GM21825 (cell line): Measurements from ENCODE around the gene PRDM1.

Experiments
- ATAC-seq: cut with Tn5 transposase; IDR thresholded peaks from one replicate; pipeline ENCODE4 v1.9.1; 2021; ENCODE audit warnings: mild to moderate bottlenecking, moderate library complexity; ENCODE audit not compliant: unreplicated experiment

Gene PRDM1

DNA sequence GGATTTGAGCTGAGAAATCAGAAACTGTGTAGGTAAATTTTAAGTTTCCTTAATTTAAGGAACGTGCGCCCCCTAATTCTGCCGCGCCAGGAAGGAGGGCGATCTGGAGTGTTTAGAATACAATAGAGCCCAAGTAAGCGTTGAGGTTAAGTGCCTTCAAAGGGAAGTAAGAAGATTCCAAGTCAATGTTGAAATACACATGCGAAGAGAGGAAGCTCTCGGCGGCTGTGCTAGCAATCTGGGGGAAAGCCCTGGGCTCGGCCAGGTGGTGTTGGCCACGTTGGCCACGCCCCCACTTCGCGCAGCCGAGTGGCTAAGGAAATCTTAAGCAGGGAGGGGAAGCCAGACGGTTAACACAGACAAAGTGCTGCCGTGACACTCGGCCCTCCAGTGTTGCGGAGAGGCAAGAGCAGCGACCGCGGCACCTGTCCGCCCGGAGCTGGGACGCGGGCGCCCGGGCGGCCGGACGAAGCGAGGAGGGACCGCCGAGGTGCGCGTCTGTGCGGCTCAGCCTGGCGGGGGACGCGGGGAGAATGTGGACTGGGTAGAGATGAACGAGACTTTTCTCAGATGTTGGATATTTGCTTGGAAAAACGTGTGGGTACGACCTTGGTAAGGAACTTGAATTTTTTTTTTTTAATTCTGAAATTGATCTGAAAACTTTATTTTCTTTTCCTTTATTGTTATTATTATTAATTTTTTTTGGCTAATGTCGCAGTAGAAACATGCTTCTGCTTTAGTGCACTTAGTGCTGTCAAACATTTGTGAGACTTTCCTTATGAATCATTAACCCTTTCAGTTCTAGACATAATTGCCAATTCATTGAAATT lies at the start of gene PRDM1:
TSS of gene PRDM1 (plus strand) at position 353 of the 830 bp plus-strand sequence. CDS start at position 571, 218 bp downstream.
- ATAC-seq, result peak; percentile 75

DNA sequence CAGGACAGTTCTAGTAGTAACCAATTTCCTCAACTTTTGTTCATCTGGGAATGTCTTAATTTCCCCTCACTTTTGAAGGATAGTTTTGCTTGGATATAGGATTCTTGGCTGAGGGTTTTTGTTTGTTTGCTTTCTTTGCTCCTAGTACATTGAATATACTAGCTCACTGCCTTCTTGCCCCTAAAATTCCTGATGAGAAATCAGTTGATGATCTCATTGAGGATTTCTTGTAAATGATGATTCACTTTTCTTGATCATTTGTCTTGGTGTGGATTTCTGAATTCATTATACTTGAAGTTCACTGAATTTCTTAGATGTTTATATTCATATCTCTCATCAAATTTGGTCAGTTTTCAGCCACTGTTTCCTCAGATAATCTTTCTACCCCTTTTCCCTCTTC lies 49.1 kb upstream of the PRDM1 start:
- ATAC-seq, result no peak

DNA sequence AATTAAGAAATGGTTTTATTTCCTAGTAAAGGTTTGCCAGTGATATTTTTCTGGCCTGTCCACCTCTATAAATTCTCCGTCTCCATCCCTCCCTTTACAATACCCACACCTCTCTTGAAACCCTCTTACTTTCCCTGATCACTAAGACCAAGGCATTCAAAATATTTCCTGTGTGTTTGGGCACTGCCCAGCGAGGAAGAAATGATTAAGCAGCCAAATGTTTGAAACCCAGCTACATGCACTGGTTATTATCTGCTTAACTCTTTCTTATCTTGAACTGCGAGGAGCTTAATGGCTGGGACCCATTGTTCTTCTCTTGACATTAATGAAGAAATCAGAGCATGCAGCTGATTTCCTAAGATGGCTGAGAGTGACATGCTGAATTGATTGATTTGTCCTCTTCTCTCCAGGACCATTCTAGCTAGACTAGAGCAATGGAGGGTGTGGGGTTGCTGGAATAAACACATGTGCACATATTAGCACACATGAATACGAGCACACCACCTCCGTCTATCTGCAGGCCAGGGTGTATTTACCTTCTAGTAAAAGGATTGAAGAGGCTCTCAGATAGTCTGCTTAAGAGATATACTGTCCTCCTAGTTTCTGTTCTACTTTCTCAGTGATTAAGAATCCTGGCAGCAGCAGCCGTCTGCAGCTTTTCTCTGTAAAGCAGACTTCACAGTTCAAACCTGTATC lies 46.1 kb upstream of the PRDM1 start:
- ATAC-seq, result no peak

DNA sequence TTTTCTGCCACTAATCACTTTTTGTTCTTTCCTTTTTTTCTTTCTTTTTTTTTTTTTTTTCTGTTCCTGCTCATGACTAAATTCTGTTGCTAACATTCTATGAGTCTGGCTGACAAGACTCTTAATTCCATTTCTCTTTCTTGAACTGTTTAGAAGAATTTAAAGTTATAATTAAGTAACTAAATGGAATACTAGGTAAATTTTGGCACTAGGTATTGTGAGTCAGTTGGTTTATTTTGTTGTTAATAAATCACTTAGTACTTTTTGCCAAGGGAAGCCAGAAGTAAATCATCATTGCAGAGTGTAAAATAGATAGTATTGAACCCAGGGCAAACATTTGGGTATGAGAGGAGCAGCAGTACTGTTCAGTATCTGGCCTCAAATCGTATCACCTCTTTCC lies 42.0 kb upstream of the PRDM1 start:
- ATAC-seq, result no peak

DNA sequence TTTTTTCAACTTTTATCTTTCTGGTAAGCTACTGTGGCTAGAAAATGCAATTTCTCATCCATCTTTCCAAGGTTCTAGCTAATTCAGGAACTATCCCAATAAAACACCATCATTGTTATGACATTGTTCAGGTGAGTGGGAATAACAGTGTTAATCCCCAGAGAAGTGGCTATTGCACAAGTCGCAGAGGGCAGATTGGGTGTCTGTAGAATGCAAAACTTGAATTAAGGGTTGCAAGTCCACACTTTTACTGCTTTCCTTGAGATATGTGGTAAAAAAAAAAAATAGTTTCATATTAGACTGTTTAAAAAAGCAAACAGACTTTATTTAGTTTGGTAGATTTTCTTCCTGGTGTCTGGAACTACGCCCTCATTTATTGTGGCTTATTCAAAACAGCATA lies 41.1 kb upstream of the PRDM1 start:
- no peak for ATAC-seq

DNA sequence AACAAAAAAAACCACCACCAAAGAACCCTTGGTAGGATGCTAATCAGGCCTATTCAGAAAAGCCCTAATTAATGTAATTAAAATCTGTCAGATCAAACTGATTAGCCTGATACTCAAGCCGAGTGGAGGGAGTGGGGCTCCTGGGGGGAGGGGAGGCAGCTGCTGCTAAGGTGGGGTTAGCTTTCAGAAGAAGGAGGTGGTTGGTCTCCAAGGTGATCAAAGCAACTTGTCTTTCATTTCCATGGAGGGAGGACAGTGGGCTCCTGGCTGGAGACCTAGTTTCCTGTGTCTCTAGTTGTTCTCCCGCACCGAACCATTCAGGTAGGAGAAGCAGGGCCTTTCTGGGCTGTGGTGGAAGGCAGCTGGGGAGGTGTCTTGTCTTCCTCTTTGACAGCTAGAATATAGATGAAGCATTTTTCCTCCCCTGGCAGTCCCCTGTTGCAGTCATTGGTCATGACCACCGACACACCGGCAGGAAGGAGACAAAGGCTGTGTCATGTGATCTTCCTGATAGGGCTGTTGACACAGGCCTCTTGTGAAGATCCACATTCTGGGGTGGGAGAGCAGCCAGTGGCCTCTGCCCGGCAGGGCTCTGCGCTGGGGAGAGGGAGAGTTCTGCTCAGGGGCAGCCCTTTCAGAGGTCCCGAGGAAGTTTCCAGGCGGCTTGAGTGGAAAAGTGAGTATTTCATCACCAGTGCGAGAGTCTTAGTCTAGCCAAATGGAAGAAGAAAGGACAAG lies 39.9 kb upstream of the PRDM1 start:
- no peak for ATAC-seq

DNA sequence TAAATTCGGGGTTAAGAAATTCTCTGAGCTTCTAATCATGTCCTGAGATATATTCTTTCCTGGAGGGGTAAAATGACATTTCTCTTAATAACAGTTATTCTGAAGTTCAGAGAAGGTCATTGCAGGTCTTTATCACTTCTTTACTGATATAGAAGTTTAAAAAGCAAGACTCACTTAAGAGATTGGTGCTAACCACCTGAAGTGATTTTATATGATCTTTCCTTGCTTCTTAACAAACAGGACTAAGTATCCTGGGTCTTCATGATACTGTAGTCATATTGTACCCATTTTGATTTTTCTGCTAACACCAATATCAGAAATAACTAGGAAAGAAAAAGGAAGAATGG lies 39.3 kb upstream of the PRDM1 start:
- ATAC-seq, result no peak

DNA sequence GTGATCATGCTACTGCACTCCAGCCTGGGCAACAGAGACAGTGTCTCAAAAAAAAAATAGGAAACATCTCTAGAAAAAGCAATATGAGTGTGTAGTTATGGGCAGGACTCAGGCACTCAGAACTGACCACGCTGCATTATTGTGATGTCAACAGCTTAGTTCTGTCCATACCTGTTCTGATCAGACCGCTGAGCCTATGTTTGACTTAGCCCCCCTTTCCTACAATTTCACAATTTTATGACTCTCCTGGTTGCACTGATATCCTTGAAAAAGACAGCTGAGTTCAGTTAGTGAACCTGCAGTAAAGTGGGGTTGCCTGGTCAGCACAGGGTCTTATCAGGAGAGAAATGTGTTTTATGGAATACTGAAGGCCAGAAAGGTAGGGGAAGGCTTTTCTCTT lies 37.8 kb upstream of the PRDM1 start:
- no peak for ATAC-seq

DNA sequence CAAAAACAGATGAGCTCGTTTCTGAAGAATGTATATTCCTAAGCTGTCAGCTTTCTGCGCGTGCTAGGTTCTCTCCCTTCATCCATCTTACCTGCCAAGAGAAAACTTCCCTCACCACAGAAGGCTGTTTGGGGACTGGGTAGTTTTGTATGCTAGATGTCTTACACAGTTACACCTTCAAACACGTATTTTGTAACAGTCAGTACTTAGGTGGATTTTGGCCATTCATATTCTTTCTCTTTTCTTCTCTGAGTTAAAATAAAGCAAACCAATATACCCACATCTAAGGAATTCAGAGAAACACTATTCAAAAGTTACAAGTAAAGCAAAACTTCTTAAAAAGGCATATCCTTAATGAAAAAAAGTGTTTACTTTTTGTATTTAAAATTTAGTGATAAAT lies 35.6 kb upstream of the PRDM1 start:
- no peak for ATAC-seq

DNA sequence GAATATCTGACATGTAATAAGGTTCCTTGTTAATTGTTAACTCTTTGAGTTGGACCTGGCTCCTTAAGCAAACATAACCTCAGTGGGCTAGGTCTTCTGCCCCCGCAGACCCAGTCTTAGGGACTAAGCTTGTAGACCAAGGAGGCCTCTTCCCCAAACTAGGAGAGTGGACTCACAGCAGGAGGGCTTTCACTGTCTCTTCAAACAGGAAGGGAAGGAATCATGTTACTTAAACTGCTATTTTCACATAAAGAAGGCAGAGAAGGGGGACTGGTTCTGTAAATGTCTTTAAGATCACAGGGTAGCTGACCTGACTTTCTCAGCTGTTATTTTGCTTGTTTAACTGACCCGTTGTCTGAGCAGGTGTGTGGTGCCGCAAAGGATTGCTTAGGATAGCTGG lies 34.9 kb upstream of the PRDM1 start:
- no peak for ATAC-seq

DNA sequence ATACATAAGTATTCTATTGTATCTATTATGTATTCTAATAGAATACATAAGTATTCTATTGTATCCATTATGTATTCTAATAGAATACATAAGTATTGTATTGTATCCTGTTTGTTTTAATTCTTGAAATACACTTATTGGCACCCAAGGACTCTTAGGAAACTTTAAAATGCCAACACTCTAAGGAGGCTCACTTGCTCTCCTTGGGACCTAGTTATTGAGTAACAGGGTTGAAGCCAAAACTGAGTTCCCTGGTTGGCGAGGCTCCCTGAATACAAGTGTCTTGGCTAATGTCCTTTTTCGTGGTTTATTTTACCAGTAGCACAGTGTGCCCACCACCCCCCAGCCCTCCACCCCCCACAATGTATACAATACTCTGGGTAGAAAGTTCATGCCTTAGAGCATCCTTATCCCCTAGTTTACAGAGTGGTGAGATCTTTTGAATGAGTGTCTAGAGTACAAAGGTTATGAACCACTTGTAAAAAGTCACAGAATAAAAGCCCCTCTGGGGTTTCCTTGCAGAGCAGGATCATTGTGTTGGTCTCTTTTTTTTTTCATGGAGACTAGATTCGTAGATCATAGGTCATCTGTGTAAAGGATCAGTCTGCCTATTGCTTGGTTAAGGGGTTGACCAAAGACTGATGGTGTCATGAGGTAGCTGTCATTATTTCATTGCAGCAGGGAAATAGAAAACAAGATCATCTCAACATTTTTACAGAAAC lies 32.5 kb upstream of the PRDM1 start:
- ATAC-seq, result no peak

DNA sequence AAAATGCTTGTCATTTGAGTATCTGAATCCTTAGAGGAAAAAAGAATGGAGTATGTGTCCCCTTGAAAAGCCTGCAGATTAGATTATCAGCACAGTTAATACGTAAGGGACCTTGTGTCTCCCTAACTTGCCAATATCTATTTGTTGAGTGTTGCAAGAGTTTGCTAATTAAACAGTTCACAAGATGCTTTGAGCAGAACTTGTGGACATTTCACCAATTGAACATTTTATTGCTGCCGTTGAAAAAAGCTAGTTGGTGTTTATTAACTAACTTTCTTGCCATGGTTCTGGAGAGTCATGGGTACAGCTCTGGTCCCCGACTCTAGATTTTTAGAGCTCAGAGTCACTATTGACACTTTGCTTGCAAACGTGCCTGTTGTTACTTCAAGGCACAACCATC lies 30.6 kb upstream of the PRDM1 start:
- no peak for ATAC-seq

DNA sequence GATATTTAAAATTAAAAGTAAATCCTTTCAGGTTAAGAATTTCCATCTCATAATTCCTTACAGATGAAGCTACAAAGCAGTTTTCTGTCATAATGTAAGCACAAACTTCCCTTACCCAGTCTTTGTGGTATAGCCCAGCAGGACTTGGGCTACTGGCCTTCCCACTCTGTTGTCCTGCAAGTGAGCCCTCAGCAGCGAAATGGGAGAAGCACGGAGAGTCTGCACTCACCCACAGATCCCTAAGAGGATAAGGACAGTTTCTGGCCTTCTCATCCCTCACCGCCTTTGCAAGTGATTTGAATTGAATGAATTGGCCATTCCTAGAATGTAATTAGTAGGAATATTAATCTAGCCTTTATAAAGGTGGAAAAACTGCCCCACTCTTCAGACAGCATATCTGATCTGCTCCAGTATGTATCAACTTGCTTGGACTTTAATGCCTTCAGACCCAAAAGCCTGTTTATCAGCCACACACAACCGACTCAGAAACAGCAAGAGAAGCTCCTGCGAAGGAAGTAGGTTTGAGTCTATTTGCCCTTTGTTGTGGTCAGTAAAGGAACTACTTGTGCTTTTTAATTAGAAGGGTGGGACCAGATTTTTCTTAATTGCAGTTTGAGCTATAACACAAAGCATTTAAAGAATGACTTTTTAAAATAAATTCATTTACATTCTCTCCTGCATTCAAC lies 29.9 kb upstream of the PRDM1 start:
- no peak for ATAC-seq

DNA sequence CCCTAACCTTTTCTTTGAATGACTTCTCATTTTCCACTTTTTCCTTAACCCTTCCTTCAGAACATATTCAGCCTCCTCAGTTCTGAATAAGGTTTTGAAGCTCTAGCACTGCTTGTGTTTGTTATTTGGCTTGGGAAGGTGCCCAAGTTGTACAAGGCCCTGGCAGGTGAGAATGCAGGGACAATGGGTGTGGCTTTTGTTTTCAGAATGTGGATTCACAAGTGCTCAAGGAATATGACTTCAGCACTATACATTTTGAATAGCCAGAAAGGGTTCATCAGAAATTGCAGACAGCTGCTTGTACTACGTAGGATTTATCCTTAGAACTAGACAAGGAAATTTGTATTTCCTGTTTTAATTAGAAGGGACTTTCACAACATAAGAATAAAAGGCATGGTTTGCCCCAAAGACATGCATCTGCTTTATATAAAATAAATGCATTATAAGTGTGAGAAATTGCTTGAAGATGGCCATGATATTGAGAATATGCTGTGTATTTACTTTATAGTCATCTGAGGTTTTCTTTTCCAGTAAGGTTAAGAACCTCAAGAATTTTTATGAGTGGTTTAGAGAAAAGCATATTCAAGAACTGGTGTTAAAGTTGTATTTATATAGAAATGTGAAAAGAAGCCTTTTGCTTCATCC lies 29.3 kb upstream of the PRDM1 start:
- ATAC-seq, result no peak

DNA sequence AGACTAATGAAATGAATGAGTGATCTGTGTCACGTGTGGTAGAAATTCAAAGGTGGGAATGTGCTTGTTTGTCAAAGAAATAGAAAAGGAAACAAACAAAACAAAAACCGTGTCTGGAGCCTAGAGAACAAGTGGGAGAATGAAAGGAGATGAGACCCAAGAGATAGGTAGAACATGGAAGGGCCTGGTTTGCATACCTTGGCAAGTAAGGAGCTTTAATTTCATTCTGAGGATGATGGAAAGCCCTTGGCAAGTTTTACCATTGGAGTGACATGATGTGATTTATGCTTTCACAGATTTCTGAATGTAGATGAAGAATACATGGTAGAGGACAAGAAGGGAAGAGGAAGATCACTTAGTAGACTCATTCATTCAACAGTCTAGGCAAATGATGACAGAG lies 26.8 kb upstream of the PRDM1 start:
- ATAC-seq, result no peak

DNA sequence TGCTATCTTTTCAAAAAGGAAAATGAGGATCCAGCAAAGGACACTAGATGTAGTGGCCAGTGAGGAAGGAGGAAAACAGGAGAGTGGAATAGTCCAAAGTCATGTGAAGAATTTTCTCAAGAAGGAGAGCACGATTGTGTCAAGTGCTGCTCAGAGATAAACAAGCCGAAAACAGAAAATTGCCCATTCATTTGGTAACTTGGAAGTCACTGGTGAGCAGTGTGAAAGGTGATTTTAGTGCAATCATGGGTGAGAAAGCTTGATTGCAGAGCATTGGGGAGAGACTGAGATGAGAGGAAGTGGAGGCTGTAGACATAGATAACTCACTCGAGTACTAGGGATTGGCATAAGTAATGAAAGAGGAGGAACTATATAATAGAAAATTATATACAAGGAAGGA lies 26.0 kb upstream of the PRDM1 start:
- no peak for ATAC-seq

DNA sequence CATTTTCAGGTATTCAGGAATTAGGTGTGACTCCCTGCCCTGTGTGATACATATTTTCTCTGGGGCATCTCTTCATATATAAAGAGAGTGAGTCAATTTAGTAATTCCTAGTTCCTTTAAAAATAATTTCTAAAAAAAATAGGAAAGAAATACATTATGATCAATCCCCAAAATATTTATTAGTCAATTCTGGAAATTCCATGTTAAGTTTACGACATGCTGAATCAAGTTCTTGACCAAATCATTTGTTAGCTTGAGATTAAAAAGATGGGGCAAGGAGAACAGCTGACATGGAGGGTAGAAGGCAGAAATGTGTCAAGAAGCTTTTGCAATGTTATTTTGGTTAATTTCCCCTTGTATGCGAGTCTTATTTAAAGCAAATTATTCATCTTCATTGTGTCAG lies 22.7 kb upstream of the PRDM1 start:
- ATAC-seq, result no peak

DNA sequence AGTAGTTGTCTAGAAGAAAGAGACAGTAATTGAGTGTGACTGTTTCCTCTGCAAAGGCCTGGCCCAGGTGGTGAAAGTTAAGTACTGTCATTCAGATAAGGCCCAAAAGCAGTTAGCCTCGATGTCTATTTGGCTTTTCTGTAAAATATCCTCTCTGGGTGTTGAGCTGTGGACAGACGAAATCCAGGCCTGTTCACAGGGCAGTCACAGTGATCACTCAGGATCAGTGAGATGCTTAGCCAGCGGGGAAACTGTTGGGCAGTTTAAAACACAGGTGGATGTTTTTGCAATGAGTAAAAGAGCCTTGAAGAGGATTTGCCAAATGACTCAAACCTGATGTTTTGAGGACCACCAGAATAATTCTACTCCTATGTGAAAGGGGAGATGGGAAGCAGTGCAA lies 22.0 kb upstream of the PRDM1 start:
- no peak for ATAC-seq

DNA sequence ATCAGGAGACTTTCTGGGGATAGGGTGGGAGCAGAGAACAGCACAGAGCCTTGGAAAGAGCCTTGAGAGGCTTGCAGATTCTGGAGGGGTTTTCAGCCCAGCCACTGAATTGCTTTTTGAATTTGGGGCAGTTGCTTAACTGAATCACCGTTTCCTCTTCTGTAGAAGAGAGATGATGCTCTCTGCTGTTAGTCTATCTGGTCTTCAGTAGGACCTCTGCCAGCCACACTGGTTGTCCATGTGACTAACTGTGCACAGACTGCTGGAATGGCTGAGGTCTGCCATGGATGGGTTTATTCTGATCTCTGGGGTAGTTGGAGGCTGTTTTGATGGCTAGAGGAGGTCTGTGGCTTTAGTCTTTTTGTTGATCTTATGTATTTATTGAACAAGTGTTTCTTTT lies 21.4 kb upstream of the PRDM1 start:
- no peak for ATAC-seq

DNA sequence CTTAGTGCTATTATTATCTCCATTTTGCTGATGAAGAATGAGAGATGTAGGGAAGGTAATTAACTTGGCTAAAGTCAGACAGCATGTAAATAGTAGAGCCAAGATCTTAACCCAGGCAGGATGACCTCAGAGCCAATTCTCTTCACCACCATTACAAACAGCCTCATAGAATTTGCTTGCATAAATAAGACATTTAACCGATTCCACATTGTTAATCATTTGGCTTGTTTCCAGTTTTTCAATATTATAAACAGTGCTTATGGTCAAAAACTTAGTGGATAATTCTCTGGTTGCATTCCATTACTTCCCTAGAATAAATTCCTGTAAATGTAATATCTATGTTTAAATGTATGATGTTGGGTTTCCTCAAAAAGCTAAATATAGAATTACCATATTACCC lies 19.1 kb upstream of the PRDM1 start:
- no peak for ATAC-seq
